OCI-LY1 (cell line): ENCODE measurements around the gene RGS19.

Source experiments
- H2AFZ ChIP-seq: fragments of 200-600 bp; sonication (generic), shearing (Covaris generic); 2 replicates; pipeline ENCODE4 v1.6.0; 2014; ENCODE audit warnings: antibody characterized with exemption, mild to moderate bottlenecking, low read length
- H3F3A ChIP-seq: fragments of 200-600 bp; sonication (generic), shearing (Covaris generic); 2 replicates; pipeline ENCODE4 v1.6.0; 2014; ENCODE audit warnings: mild to moderate bottlenecking, antibody characterized with exemption, low read length, moderate library complexity; ENCODE audit not compliant: insufficient read depth
- H3K27ac ChIP-seq: fragments of 200-600 bp; sonication (generic); 2 replicates; pipeline ENCODE4 v1.5.1; 2014; ENCODE audit warnings: low read length, mixed run types, mild to moderate bottlenecking, low read depth; ENCODE audit not compliant: poor library complexity, severe bottlenecking
- H3K27me3 ChIP-seq: fragments of 200-600 bp; sonication (generic); 2 replicates; pipeline ENCODE4 v1.6.0; 2014; ENCODE audit warnings: antibody characterized with exemption, mild to moderate bottlenecking, low read length, moderate library complexity; ENCODE audit not compliant: insufficient read depth
- H3K36me3 ChIP-seq: fragments of 200-600 bp; sonication (generic); 2 replicates; pipeline ENCODE4 v1.6.1; 2014; ENCODE audit warnings: mild to moderate bottlenecking, antibody characterized with exemption, low read length, moderate library complexity, mixed read lengths; ENCODE audit not compliant: insufficient read depth
- H3K4me1 ChIP-seq: fragments of 200-600 bp; sonication (generic); 2 replicates; pipeline ENCODE4 v1.5.1; 2014; ENCODE audit warnings: mild to moderate bottlenecking, low read length, moderate library complexity; ENCODE audit not compliant: insufficient read depth, severe bottlenecking
- H3K4me2 ChIP-seq: fragments of 200-600 bp; sonication (generic), shearing (Covaris generic); 2 replicates; pipeline ENCODE4 v1.6.1; 2014; ENCODE audit warnings: low read length
- H3K4me3 ChIP-seq: fragments of 200-600 bp; sonication (generic); 2 replicates; pipeline ENCODE4 v1.5.1; 2014; ENCODE audit warnings: low read length, low read depth, mild to moderate bottlenecking, mixed read lengths; ENCODE audit not compliant: poor library complexity, severe bottlenecking
- H3K79me2 ChIP-seq: fragments of 200-600 bp; shearing (Covaris generic); 2 replicates; pipeline ENCODE4 v1.6.1; 2016; ENCODE audit warnings: mixed run types, low read length, mixed read lengths; ENCODE audit not compliant: insufficient read depth
- H3K9ac ChIP-seq: fragments of 200-600 bp; sonication (generic), shearing (Covaris generic); 2 replicates; pipeline ENCODE4 v1.6.1; 2014; ENCODE audit warnings: mild to moderate bottlenecking, low read length, mixed read lengths
- H3K9me2 ChIP-seq: fragments of 200-600 bp; sonication (generic), shearing (Covaris generic); 2 replicates; pipeline ENCODE4 v1.6.1; 2014; ENCODE audit warnings: low read depth, mild to moderate bottlenecking, low read length, mixed read lengths
- H3K9me3 ChIP-seq: fragments of 200-600 bp; shearing (Covaris generic); 2 replicates; pipeline ENCODE4 v1.6.1; 2014; ENCODE audit warnings: low read length, mixed read lengths
- H4K20me1 ChIP-seq: fragments of 200-600 bp; sonication (generic), shearing (Covaris generic); 2 replicates; pipeline ENCODE4 v1.6.0; 2016; ENCODE audit warnings: mild to moderate bottlenecking, low read length; ENCODE audit not compliant: insufficient read depth
- CTCF ChIP-seq: fragments of 200-600 bp; sonication (generic), shearing (Covaris generic); IDR thresholded peaks from 2 replicates; pipeline ENCODE4 v1.5.1; 2017; ENCODE audit warnings: mild to moderate bottlenecking, antibody characterized with exemption, low read length, moderate library complexity, mixed read lengths
- EZH2 ChIP-seq: fragments of 200-600 bp; sonication (generic), shearing (Covaris generic); IDR thresholded peaks from 2 replicates; pipeline ENCODE4 v1.8.0; 2017; ENCODE audit warnings: borderline replicate concordance, mixed run types, mild to moderate bottlenecking, antibody characterized with exemption, low read length, moderate library complexity, mixed read lengths

RGS19 gene

GRCh38 chr20:64116541-64117431 is 37.5 kb upstream of the RGS19 start:
- H3K79me2 ChIP-seq, result no peaks in the 10 kb centered on the region
- no peak overlapping the region for H3K27ac ChIP-seq
- H4K20me1 ChIP-seq, result no peaks in the 10 kb centered on the region
- TF ChIP-seq CTCF (no peak), EZH2 (no peak)
- no peaks in the 10 kb centered on the region for H3K36me3 ChIP-seq
- no peak overlapping the region for H2AFZ ChIP-seq
- H3K4me2 ChIP-seq, result no peak overlapping the region
- H3F3A ChIP-seq, result no peaks in the 10 kb centered on the region
- no peak overlapping the region for H3K4me3 ChIP-seq
- no peaks in the 10 kb centered on the region for H3K9me2 ChIP-seq
- H3K4me1 ChIP-seq, result peaks cover 8% of the 10 kb centered on the region
- H3K27me3 ChIP-seq, result no peaks in the 10 kb centered on the region; the same call in 1 of the 2 replicates
- no peaks in the 10 kb centered on the region for H3K9me3 ChIP-seq
- no peak overlapping the region for H3K9ac ChIP-seq

GRCh38 chr20:64116016-64116415 is 36.7 kb upstream of the RGS19 start:
- Histone ChIP-seq H4K20me1 (no peaks in the 10 kb centered on the region), H3K4me2 (no peak overlapping the region), H3K9me2 (no peaks in the 10 kb centered on the region), H3K27ac (no peak overlapping the region), H3K27me3 (no peaks in the 10 kb centered on the region; the same call in 1 of the 2 replicates), H3F3A (no peaks in the 10 kb centered on the region), H2AFZ (no peak overlapping the region), H3K9me3 (no peaks in the 10 kb centered on the region), H3K4me1 (peaks cover 8% of the 10 kb centered on the region), H3K4me3 (no peak overlapping the region), H3K79me2 (no peaks in the 10 kb centered on the region), H3K36me3 (no peaks in the 10 kb centered on the region), H3K9ac (no peak overlapping the region)
- TF ChIP-seq CTCF (no peak), EZH2 (no peak)

GRCh38 chr20:64115171-64115911 is 36.0 kb upstream of the RGS19 start:
- Histone ChIP-seq H3K27ac (no peak overlapping the region), H3K4me2 (no peak overlapping the region), H3K9me2 (no peaks in the 10 kb centered on the region), H3K36me3 (no peaks in the 10 kb centered on the region), H3K27me3 (no peaks in the 10 kb centered on the region; the same call in 1 of the 2 replicates), H3K9me3 (no peaks in the 10 kb centered on the region), H2AFZ (no peak overlapping the region), H4K20me1 (no peaks in the 10 kb centered on the region), H3K4me1 (peaks cover 8% of the 10 kb centered on the region), H3K9ac (no peak overlapping the region), H3K4me3 (no peak overlapping the region), H3K79me2 (no peaks in the 10 kb centered on the region), H3F3A (no peaks in the 10 kb centered on the region)
- TF ChIP-seq EZH2 (no peak), CTCF (no peak)
